Kidney (tissue), 22 donors: ENCODE measurements around the gene GPX2. TPM values are rescaled to one million over a fixed set of nuclear protein-coding genes. Genes with fewer than 3 reads are reported as not detected.

Experiments
- DNase-seq, 5 donors: peaks; one replicate each; pipeline ENCODE4 v3.0.0-alpha.2; 2013 to 2020
- FAIRE-seq: peaks from 2 replicates; lab custom pipeline; 2012; peaks lifted over from hg19 to GRCh38; lab: Jason Lieb, UNC
- H3K27ac ChIP-seq, 2 donors: one replicate each; pipeline ENCODE4 v1.7.0; 2013; ENCODE audit warnings: low read depth in 2 of 2, low read length in 2 of 2, inconsistent platforms in 1 of 2
- H3K27me3 ChIP-seq: one replicate; pipeline ENCODE4 v1.7.1; 2013; ENCODE audit warnings: low read length, inconsistent platforms; ENCODE audit not compliant: control insufficient read depth, insufficient read depth
- H3K36me3 ChIP-seq, 3 donors: one replicate each; pipeline versions ENCODE4 v1.7.0 to v1.7.1; 2013; ENCODE audit warnings: low read length in 3 of 3, control low read depth in 1 of 3, inconsistent platforms in 1 of 3; ENCODE audit not compliant: insufficient read depth in 3 of 3, control insufficient read depth in 2 of 3
- H3K4me1 ChIP-seq, 3 donors: one replicate each; pipeline versions ENCODE4 v1.7.0 to v1.7.1; 2013; ENCODE audit warnings: low read length in 3 of 3, inconsistent platforms in 1 of 3, low read depth in 1 of 3; ENCODE audit not compliant: control insufficient read depth in 2 of 3, insufficient read depth in 2 of 3
- H3K4me3 ChIP-seq, 3 donors: one replicate each; pipeline versions ENCODE4 v1.7.0 to v1.8.1; 2013; ENCODE audit warnings: low read length in 3 of 3, control low read depth in 1 of 3, inconsistent platforms in 1 of 3
- H3K9ac ChIP-seq, 3 donors: one replicate each; pipeline versions ENCODE4 v1.7.0 to v1.7.1; 2013; ENCODE audit warnings: low read length in 3 of 3, control low read depth in 1 of 3, inconsistent platforms in 1 of 3
- H3K9me3 ChIP-seq, 3 donors: one replicate each; pipeline versions ENCODE4 v1.7.0 to v1.7.1; 2013; ENCODE audit warnings: low read length in 3 of 3, control low read depth in 1 of 3, inconsistent platforms in 1 of 3; ENCODE audit not compliant: control insufficient read depth in 2 of 3, insufficient read depth in 1 of 3
- intact Hi-C: fragments of 100-400 bp; cut with DNase I; formaldehyde crosslinking; loops from one replicate; pipeline ENCODE4 v1.11.1; 2022
- long read RNA-seq, 10 donors: library from polyadenylated mRNA in 1 of 10; unstranded in 1 of 10; transcript quantifications; one replicate each; pipeline ENCODE4 v2.0.0 and lab custom pipeline, GENCODE V29; 2021 to 2026
- polyA plus RNA-seq: library from polyadenylated mRNA; stranded (reverse); fragments of 350-450 nt; fragmentation: Illumina TruSeq; extraction: RNeasy Lipid Tissue Mini Kit (QIAGEN cat#74804); gene quantifications from one replicate; pipeline ENCODE4 v1.2.3, GENCODE V29; 2014; ENCODE audit warnings: low read depth, low replicate concordance; ENCODE audit not compliant: insufficient read depth
- total RNA-seq: library from RNA; stranded (reverse); fragmentation: NEBNext Ultra II Directional; extraction: Animal tissue kit (Norgen Biotek cat#: 25700); gene quantifications from one replicate; pipeline ENCODE4 v1.2.1, GENCODE V29; 2021
- TF ChIP-seq, protein P1 (sequence below): IDR thresholded peaks from 3 replicates; pipeline ENCODE4 v1.5.1; 2012; ENCODE audit warnings: mild to moderate bottlenecking, moderate library complexity, borderline replicate concordance; ENCODE audit not compliant: insufficient read depth; ENCODE audit errors: extremely low read depth
- donor health status: control.
- donor health status: control.
- donor health status: control.
- donor health status: control.
- donor health status: control.
- donor health status: DM: yes; HTN: yes; CAD: no.
- donor health status: Normal renal cell carcinoma (clear cell type).

GPX2 gene
- total RNA-seq (8.4 TPM), polyA plus RNA-seq (60.0 TPM)
- long read RNA-seq, donor 1, result 0 reads
- long read RNA-seq, donor 2, partial matches to known transcripts, result 0 of 1 reads
- long read RNA-seq, donor 2, other reads (novel, unspliced or antisense), result 0 of 1 reads
- long read RNA-seq, donor 3, result 0 reads
- long read RNA-seq, donor 4, partial matches to known transcripts, result 0 of 1 reads
- long read RNA-seq, donor 4, other reads (novel, unspliced or antisense), result 0 of 1 reads
- long read RNA-seq, donor 5, result 0 reads
- long read RNA-seq, donor 6, partial matches to known transcripts, result 0 of 1 reads
- long read RNA-seq, donor 6, other reads (novel, unspliced or antisense), result 0 of 1 reads
- long read RNA-seq, donor 7, transcript GPX2-201 (2 exons, 990 nt), result major isoform, 6 of 8 reads
- long read RNA-seq, donor 7, partial matches to known transcripts, result 0 of 8 reads
- long read RNA-seq, donor 7, other reads (novel, unspliced or antisense), result 2 of 8 reads
- long read RNA-seq, donor 8, partial matches to known transcripts, result 0 of 1 reads
- long read RNA-seq, donor 8, other reads (novel, unspliced or antisense), result 0 of 1 reads
- long read RNA-seq, donor 9, partial matches to known transcripts, result 0 of 4 reads
- long read RNA-seq, donor 9, other reads (novel, unspliced or antisense), result 0 of 4 reads
- long read RNA-seq, donor 10, result 0 reads

DNA sequence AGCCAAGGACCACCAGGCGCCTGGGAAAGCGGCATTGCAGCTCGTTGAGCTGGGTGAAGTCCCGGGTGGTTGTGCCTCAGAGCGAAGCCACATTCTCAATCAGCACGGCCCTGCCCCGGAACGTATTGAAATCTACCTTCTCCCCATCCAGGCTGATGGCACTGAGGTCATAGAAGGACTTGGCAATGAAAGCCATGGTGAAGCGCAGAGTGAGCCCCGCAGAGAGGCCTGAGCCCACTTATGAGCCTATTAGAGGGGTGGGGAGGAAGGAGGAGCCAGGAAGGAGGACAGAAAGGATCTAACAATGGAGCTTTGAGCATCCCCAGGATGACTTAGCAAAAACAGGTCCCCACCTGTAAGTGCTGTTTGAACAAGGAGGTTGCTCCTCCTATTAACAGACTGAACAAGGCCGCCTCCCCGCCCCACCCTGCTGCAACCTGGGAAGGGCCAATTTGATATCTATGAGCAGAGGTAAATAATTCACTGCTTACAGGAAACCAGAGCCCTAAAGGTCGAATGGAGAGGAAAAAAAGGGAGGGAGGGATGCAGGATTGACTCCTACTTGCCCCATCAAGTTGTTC lies at the start of gene GPX2:
Gene GPX2, minus strand, starts transcription at position 215 of the 581 bp plus-strand sequence. Its CDS starts 19 bp downstream, at position 196.
- H3K4me1 ChIP-seq, result peaks cover 0 to 21% (median 14%) of the 10 kb centered on the region in 3 donors
- H3K9me3 ChIP-seq, result no peaks in the 10 kb centered on the region
- no peaks in the 10 kb centered on the region for H3K27me3 ChIP-seq
- H3K4me3 ChIP-seq, result no peak within 1 kb of the TSS
- H3K27ac ChIP-seq, result peak within 1 kb of the TSS in 1 of 2 donors; percentile 71
- H3K36me3 ChIP-seq, result peaks cover 0 to 4% (median 0%) of the 10 kb centered on the region in 3 donors
- intact Hi-C loops, result no loop called here
- FAIRE-seq (no peak), DNase-seq (peak in 1 of 5 donors; percentile 66)
- TF ChIP-seq, protein P1, sequence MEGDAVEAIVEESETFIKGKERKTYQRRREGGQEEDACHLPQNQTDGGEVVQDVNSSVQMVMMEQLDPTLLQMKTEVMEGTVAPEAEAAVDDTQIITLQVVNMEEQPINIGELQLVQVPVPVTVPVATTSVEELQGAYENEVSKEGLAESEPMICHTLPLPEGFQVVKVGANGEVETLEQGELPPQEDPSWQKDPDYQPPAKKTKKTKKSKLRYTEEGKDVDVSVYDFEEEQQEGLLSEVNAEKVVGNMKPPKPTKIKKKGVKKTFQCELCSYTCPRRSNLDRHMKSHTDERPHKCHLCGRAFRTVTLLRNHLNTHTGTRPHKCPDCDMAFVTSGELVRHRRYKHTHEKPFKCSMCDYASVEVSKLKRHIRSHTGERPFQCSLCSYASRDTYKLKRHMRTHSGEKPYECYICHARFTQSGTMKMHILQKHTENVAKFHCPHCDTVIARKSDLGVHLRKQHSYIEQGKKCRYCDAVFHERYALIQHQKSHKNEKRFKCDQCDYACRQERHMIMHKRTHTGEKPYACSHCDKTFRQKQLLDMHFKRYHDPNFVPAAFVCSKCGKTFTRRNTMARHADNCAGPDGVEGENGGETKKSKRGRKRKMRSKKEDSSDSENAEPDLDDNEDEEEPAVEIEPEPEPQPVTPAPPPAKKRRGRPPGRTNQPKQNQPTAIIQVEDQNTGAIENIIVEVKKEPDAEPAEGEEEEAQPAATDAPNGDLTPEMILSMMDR, result no peak
- H3K9ac ChIP-seq, result no peak within 1 kb of the TSS

GRCh38 chr14:64990939-64991338 lies 48.4 kb upstream of the GPX2 start:
- no peaks in the 10 kb centered on the region for H3K27me3 ChIP-seq
- H3K9me3 ChIP-seq, result no peaks in the 10 kb centered on the region
- peaks cover 0 to 7% (median 0%) of the 10 kb centered on the region in 3 donors for H3K4me1 ChIP-seq
- TF ChIP-seq, protein P1, result no peak
- H3K36me3 ChIP-seq, result no peaks in the 10 kb centered on the region
- intact Hi-C loops, result no loop called here
- DNase-seq, result no peak
- H3K27ac ChIP-seq, result no peak overlapping the region
- no peak overlapping the region for H3K9ac ChIP-seq
- no peak overlapping the region for H3K4me3 ChIP-seq
- FAIRE-seq, result no peak

- intact Hi-C loops, result no loop called here
- Histone ChIP-seq H3K27me3 (no peaks in the 10 kb centered on the region), H3K27ac (no peak overlapping the region), H3K4me1 (peaks cover 0 to 7% (median 0%) of the 10 kb centered on the region in 3 donors), H3K9me3 (no peaks in the 10 kb centered on the region), H3K9ac (no peak overlapping the region), H3K36me3 (no peaks in the 10 kb centered on the region), H3K4me3 (no peak overlapping the region)
- TF ChIP-seq, protein P1, result no peak
- DNase-seq, result no peak
- no peak for FAIRE-seq
Measured at GRCh38 chr14:64990296-64990695, 47.8 kb upstream of the GPX2 start.
